WI38 (cell line): ENCODE measurements around the gene KRT79.

Experiments used
- H3K4me3 ChIP-seq: 2 replicates; pipeline ENCODE4 v1.5.1; 2011; ENCODE audit warnings: low read depth, mild to moderate bottlenecking, control low read depth, low read length
- CTCF ChIP-seq: IDR thresholded peaks from 2 replicates; pipeline ENCODE4 v1.5.1; 2012; ENCODE audit warnings: low read depth, mild to moderate bottlenecking, control low read depth, low read length

KRT79 gene

GRCh38 chr12:52812749-52813148 is 21.4 kb downstream of the KRT79 start:
- TF ChIP-seq CTCF: no peak
- H3K4me3 ChIP-seq: no peak overlapping the region

GRCh38 chr12:52812073-52812400 is 22.1 kb downstream of the KRT79 start:
- no peak for TF ChIP-seq CTCF
- no peak overlapping the region for H3K4me3 ChIP-seq

- no peak for TF ChIP-seq CTCF
- no peak overlapping the region for H3K4me3 ChIP-seq
These were observed 22.7 kb downstream of the KRT79 start for GRCh38 chr12:52811191-52812072.

GRCh38 chr12:52810554-52810953 is 23.6 kb downstream of the KRT79 start:
- TF ChIP-seq CTCF: no peak
- no peak overlapping the region for H3K4me3 ChIP-seq

- TF ChIP-seq CTCF: no peak
- no peak overlapping the region for H3K4me3 ChIP-seq
These were observed 24.9 kb downstream of the KRT79 start for GRCh38 chr12:52809166-52809565.

- no peak for TF ChIP-seq CTCF
These were observed 25.4 kb downstream of the KRT79 start for GRCh38 chr12:52808573-52809160.

More at GRCh38 chr12:52808573-52809160, 25.4 kb downstream of the KRT79 start:
- no peak overlapping the region for H3K4me3 ChIP-seq
